ENCODE data around the gene TMED10.
"Not testable (repeated sequence)": the region's sequence is repeated elsewhere in the genome, so short reads cannot be mapped to it uniquely, and the experiment has no call there.

TMED10 gene

DNA sequence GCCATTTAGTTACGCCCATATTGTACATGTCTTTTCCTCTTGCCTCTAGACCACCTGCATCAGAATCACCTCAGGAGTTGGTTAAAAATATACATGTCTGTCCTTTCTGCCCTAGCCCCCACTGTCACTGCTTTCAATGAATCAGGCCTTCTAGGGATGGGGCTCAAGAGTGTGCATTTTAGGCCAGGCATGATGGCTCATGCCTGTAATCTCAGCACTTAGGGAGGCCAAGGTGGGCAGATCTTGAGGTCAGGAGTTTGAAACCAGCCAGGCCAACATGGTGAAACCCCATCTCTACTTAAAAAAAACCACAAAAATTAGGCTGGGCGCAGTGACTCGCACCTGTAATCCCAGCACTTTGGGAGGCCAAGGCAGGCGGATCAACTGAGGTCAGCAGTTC lies 13.6 kb upstream of the TMED10 start:
- DNase-seq (ENCODE audit: low read depth in 2 of 2): no peak

DNA sequence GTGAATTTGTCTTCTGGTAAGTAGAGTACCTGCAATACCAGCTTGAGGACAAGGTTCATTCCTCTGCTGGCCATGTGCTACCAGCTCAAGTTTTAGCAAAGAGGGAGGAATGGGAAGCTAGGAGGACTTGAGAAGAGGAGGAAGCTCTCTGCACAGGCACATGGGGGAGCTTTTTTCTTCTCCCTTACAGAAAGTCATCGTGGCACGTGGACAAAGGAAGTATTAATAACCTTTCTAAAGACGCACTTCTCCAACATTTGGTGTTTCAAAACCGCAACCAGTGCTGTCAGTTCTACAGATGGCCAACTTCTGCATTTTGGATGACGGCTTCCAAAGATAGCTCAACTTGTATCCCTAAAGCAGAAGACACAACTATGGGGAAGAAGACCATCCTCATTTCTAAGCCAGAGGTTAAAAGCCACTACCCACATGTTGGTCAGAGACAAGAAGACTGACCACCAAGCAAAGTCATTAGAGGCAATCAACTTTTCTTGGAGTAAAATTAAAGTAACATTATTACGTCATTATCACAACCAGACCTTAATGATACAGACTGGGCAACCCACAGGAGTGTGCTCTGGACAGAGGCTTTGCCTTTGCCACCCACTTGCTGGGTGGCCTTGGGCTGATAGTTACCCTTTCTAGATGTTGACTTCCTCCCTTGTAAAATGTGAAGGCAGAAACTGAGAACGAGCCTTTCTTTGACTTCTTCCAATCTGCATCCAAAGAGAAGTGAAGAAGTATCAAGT lies 12.3 kb upstream of the TMED10 start:
- DNase-seq (ENCODE audit: low read depth in 2 of 2): no peak

GRCh38 chr14:75188086-75188485 lies 11.7 kb upstream of the TMED10 start:
- no peak for DNase-seq (ENCODE audit: low read depth in 2 of 2)

GRCh38 chr14:75186953-75187352 lies 10.5 kb upstream of the TMED10 start:
- no peak for DNase-seq (ENCODE audit: low read depth in 2 of 2)

- no peak for DNase-seq (ENCODE audit: low read depth in 2 of 2)
Measured at GRCh38 chr14:75185251-75186040, 9.0 kb upstream of the TMED10 start.

DNA sequence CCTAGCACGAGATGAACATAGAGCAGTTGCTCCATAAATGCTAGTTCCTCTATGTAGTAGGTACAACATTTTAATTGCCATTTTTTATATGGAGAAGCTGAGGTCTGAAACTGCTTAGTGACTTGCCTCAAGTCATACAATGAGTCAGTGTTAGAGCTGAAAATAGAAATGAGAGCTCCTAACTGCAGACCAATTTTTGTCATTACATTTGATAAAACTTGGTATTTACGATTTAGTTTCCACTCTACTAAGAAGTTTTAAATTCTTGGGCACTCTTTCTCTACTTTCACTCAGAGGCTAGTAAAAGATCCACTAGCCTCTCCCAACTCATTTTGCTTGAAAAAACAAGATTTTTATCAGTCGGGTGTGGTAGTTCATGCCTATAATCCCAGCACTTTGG lies 8.1 kb upstream of the TMED10 start:
- DNase-seq (ENCODE audit: low read depth in 2 of 2): no peak

GRCh38 chr14:75184039-75184438 lies 7.6 kb upstream of the TMED10 start:
- no peak for DNase-seq (ENCODE audit: low read depth in 2 of 2)

- no peak for DNase-seq (ENCODE audit: low read depth in 2 of 2)
Measured at GRCh38 chr14:75183225-75183624, 6.8 kb upstream of the TMED10 start.

DNA sequence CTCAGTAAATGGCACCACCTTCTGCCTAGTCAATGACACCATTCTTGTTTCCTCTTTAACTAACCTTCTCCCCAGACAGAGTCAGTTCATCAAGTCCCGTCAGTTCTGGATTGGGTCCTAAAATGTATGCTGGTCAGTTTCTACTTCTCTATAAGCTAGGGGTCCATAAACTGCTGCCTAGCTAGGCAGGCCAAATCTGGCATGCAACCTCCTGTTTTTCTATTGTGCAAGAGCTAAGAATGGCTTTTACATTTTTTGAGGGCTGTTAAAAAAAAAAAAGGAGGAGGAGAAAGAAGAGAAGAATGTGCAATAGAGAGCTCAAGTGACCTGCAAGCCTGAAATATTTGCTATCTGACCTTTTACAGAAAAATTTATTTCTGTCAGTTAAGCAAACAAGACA lies 6.4 kb upstream of the TMED10 start:
- no peak for DNase-seq (ENCODE audit: low read depth in 2 of 2)

- not testable (repeated sequence) for DNase-seq (ENCODE audit: low read depth in 2 of 2)
Measured at GRCh38 chr14:75182163-75182562, 5.8 kb upstream of the TMED10 start.

DNA sequence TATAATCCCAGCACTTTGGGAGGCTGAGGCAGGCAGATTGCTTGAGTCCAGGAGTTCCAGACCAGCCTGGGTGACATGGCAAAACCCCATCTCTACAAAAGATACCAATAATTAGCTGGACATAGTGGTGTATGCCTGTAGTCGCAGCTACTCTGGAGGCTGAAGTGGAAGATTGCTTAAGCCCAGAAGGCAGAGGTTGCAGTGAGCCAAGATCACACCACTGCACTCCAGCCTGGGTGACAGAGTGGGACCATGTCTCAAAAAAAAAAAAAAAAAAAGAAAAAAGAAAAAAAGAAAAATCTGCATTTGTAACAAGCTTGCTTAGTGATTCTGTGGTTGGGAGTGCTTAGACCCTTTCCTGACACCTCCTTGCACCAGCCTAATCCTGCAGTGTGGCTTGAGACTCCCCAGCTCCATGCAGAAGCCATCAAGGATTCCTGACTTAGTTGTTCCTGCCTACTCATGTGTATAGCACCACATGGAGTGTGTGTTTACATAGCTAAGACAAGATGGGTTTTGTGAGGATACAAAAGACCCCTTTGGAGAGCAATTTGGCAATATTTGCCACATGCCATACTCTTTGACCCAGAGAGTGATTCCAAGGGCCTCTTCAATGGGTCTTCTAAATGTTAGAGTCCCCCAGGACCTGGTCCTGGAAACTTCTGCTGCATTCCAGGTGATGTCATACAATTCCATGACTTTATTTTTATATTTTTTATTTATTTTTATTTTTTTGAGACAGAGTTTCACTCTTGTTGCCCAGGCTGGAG lies 5.1 kb upstream of the TMED10 start:
- DNase-seq (ENCODE audit: low read depth in 2 of 2): no peak

GRCh38 chr14:75175677-75176141 lies 703 bp downstream of the TMED10 start:
- no peak for DNase-seq (ENCODE audit: low read depth in 2 of 2)

DNA sequence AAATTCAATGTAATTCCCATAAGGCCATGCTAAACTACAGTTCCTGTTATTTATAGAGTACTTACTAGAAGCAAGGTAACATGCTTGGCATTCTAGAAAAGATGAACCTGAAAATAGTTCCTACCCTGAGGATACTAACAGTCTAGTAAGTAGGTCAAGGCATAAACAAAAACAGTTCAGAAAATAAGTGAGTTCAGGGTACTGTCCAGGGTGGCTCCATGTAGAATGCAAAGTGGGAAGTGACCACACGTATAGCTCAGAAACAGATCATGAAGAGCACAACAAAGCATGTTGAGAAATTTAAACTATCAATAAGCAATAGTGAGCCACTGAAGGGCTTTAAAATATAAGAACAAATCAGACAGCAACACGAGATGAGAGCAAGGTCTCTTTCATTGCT lies 2.3 kb downstream of the TMED10 start:
- DNase-seq (ENCODE audit: low read depth in 2 of 2): no peak

- no peak for DNase-seq (ENCODE audit: low read depth in 2 of 2)
Measured at GRCh38 chr14:75170772-75171171, 5.6 kb downstream of the TMED10 start.

GRCh38 chr14:75168586-75169335 lies 7.7 kb downstream of the TMED10 start:
- DNase-seq (ENCODE audit: low read depth in 2 of 2): no peak

- no peak for DNase-seq (ENCODE audit: low read depth in 2 of 2)
Measured at GRCh38 chr14:75167325-75167724, 9.1 kb downstream of the TMED10 start.

- no peak for DNase-seq (ENCODE audit: low read depth in 2 of 2)
Measured at GRCh38 chr14:75165586-75166391, 10.6 kb downstream of the TMED10 start.

GRCh38 chr14:75164809-75165208 lies 11.6 kb downstream of the TMED10 start:
- DNase-seq (ENCODE audit: low read depth in 2 of 2): no peak

GRCh38 chr14:75163677-75164076 lies 12.7 kb downstream of the TMED10 start:
- DNase-seq (ENCODE audit: low read depth in 2 of 2): no peak

DNA sequence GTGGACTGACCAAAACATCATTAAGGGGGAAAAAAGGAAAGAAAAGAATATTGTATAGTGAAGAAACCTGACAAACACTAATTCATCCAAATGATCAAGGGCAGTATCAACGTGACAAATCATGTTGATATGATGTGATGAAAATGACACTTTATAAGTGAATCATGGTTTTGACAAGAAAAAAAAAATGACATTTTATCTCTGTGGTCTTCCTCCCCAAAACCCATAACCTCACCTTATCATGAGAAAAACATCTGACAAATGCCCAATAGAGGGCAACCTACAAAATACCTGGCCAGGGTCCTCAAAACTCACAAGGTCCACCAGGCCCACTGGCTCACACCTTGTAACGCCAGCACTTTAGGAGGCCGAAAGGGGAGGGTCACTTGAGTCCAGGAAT lies 13.8 kb downstream of the TMED10 start:
- no peak for DNase-seq (ENCODE audit: low read depth in 2 of 2)

Data from stimulated activated CD8-positive, alpha-beta memory T cell treated with anti-CD3 and anti-CD28 coated beads, Interleukin-2, amount 100 ng/mL, for 1 hour (primary cell).